Peyer's patch (tissue), 4 donors: ENCODE data around the gene PDIA3. TPM values are rescaled to one million over a fixed set of nuclear protein-coding genes. Genes with fewer than 3 reads are reported as not detected.

Experiments used
- DNase-seq, 3 donors: peaks; one replicate each; pipeline ENCODE4 v3.0.0-alpha.2; 2017 to 2019
- H3K27ac ChIP-seq, 4 donors: fragments of 200-600 bp; sonication (generic); one replicate each; pipeline ENCODE4 v1.5.1; 2016 to 2019
- H3K27me3 ChIP-seq, 2 donors: fragments of 200-600 bp; sonication (generic); one replicate each; pipeline ENCODE4 v1.5.1; 2019
- H3K36me3 ChIP-seq, 3 donors: fragments of 200-600 bp; sonication (generic); one replicate each; pipeline ENCODE4 v1.5.1; 2016 to 2019
- H3K4me1 ChIP-seq, 4 donors: fragments of 200-600 bp; sonication (generic); one replicate each; pipeline ENCODE4 v1.5.1; 2016 to 2019
- H3K4me3 ChIP-seq, 4 donors: fragments of 200-600 bp; sonication (generic); 1 replicate in 3 of 4; 2 replicates in 1 of 4; pipeline ENCODE4 v1.5.1; 2016 to 2019; ENCODE audit warnings: mild to moderate bottlenecking in 1 of 4
- H3K9me3 ChIP-seq, 4 donors: fragments of 200-600 bp; sonication (generic); one replicate each; pipeline ENCODE4 v1.5.1; 2016 to 2019; ENCODE audit warnings: mild to moderate bottlenecking in 1 of 4
- POLR2A ChIP-seq, 2 donors: fragments of 450-650 bp; IDR thresholded peaks; one replicate each; pipeline ENCODE4 v1.5.1; 2017; ENCODE audit warnings: antibody characterized with exemption in 2 of 2, mild to moderate bottlenecking in 2 of 2, moderate library complexity in 2 of 2
- total RNA-seq, 4 donors: library from RNA; depleted of rRNA; stranded (reverse); fragments of >200 nt; gene quantifications; one replicate each; pipeline ENCODE4 v1.1.0, GENCODE V29; 2016
- TF ChIP-seq, protein P1 (sequence below), 6 experiments: fragments of 450-650 bp in 4 of 6; fragments of 200-600 bp in 2 of 6; sonication (generic) in 1 of 6; IDR thresholded peaks; one replicate each; pipeline ENCODE4 v1.5.1; 2017 to 2019; ENCODE audit warnings: antibody characterized with exemption in 6 of 6, mild to moderate bottlenecking in 3 of 6, moderate library complexity in 1 of 6

The PDIA3 gene
- total RNA-seq, 4 donors from 2014 or later, result 28.9 to 136 (median 106) TPM

DNA sequence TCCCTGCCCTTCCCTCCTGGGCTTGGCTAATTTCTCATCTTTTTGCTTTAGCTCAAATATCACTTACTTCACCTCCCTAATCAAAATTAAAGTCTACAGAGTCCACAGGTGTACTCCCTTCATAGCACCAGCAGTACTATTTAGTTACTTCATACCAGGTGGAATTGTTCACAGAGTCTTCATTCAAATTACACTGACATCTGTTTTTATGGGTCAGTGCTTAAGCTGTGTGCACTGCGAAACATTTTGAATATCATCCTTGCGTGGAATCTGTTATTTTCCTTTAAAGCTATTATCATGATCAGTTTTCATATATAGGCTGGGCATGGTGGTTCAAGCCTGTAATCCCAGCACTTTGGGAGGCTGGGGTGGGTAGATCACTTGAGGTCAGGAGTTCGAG lies 43.2 kb downstream of the PDIA3 start:
- H3K27me3 ChIP-seq, result no peaks in the 10 kb centered on the region
- peaks cover 0 to 12% (median 0%) of the 10 kb centered on the region in 3 donors for H3K36me3 ChIP-seq
- DNase-seq, result no peak
- H3K4me1 ChIP-seq, result peaks cover 2 to 14% (median 6%) of the 10 kb centered on the region in 4 donors
- H3K9me3 ChIP-seq, result no peaks in the 10 kb centered on the region
- no peak for TF ChIP-seq POLR2A (IDR thresholded peaks at IDR 0.05)
- TF ChIP-seq, protein P1, sequence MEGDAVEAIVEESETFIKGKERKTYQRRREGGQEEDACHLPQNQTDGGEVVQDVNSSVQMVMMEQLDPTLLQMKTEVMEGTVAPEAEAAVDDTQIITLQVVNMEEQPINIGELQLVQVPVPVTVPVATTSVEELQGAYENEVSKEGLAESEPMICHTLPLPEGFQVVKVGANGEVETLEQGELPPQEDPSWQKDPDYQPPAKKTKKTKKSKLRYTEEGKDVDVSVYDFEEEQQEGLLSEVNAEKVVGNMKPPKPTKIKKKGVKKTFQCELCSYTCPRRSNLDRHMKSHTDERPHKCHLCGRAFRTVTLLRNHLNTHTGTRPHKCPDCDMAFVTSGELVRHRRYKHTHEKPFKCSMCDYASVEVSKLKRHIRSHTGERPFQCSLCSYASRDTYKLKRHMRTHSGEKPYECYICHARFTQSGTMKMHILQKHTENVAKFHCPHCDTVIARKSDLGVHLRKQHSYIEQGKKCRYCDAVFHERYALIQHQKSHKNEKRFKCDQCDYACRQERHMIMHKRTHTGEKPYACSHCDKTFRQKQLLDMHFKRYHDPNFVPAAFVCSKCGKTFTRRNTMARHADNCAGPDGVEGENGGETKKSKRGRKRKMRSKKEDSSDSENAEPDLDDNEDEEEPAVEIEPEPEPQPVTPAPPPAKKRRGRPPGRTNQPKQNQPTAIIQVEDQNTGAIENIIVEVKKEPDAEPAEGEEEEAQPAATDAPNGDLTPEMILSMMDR (IDR thresholded peaks at IDR 0.05), result no peak
- H3K27ac ChIP-seq, result peak overlapping the region in 2 of 4 donors; percentile 68 to 90
- H3K4me3 ChIP-seq, result no peak overlapping the region

- H3K9me3 ChIP-seq, result no peaks in the 10 kb centered on the region
- peak; percentile 100 for DNase-seq
- peak; percentile 98 to 100 for TF ChIP-seq POLR2A (IDR thresholded peaks at IDR 0.05)
- TF ChIP-seq, protein P1 (IDR thresholded peaks at IDR 0.05), result no peak
Measured at GRCh38 chr15:43791993-43792760, 45.9 kb downstream of the PDIA3 start, which contains the start of gene SERF2. Gene SERF2 (plus strand): TSS chr15:43792320. CDS start chr15:43792377, 57 bp downstream.

DNA sequence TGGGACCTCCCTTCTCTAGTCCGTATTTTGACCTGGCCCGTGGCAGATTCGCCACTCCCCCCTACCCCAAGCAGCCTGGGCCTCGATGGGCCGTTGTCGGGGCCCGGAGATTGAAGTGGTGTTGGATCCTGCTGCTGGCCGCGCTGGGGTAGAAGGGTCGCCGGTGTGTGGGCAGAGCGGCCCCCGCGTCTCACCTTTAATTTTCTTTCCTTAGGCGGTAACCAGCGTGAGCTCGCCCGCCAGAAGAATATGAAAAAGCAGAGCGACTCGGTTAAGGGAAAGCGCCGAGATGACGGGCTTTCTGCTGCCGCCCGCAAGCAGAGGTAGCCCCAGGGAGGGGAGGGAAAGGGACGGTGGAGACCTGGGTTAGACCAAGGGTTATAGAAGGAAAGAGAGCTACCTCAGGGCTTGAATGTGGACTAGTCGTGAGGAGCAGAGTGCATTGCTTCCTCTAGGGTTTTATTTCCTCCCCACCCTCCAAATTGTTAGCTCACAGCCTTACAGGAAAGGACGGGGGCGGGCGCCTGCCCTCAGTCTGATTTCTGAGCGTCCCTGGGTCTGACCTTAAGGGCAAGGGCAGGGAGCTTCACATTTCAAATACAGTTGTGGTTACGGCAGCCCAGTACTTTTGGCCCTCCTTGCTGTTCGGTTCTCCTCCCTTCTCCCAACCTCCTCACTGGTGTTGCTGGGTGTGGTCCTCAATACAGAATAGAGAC lies 46.7 kb downstream of the PDIA3 start:
- Histone ChIP-seq H3K27me3 (no peaks in the 10 kb centered on the region), H3K4me3 (peak overlapping the region; percentile 67 to 95 (median 86)), H3K4me1 (peaks cover 2 to 35% (median 7%) of the 10 kb centered on the region in 4 donors), H3K27ac (peak overlapping the region; percentile 90 to 100 (median 94)), H3K9me3 (no peaks in the 10 kb centered on the region), H3K36me3 (peaks cover 0 to 36% (median 0%) of the 10 kb centered on the region in 3 donors)
- peak in 2 of 3 donors; percentile 59 for DNase-seq
- TF ChIP-seq POLR2A (IDR thresholded peaks at IDR 0.05), result peak in 1 of 2 donors; percentile 27
- TF ChIP-seq, protein P1 (IDR thresholded peaks at IDR 0.05), result peak in 3 of 6 experiments; percentile 13 to 26 (median 22)

More at GRCh38 chr15:43791993-43792760, 45.9 kb downstream of the PDIA3 start, which contains the start of gene SERF2:
- Histone ChIP-seq H3K27ac (peak within 1 kb of the TSS; percentile 90 to 100 (median 94)), H3K36me3 (peaks cover 0 to 36% (median 0%) of the 10 kb centered on the region in 3 donors), H3K4me3 (peak within 1 kb of the TSS; percentile 67 to 95 (median 86)), H3K4me1 (peaks cover 2 to 30% (median 7%) of the 10 kb centered on the region in 4 donors), H3K27me3 (no peaks in the 10 kb centered on the region)

- H3K36me3 ChIP-seq, result peaks cover 0 to 36% (median 0%) of the 10 kb centered on the region in 3 donors
- TF ChIP-seq POLR2A (IDR thresholded peaks at IDR 0.05), result no peak
- TF ChIP-seq, protein P1 (IDR thresholded peaks at IDR 0.05), result no peak
- H3K27ac ChIP-seq, result peak overlapping the region; percentile 90 to 100 (median 94)
- H3K9me3 ChIP-seq, result no peaks in the 10 kb centered on the region
- H3K4me3 ChIP-seq, result peak overlapping the region in 2 of 4 donors; percentile 67 to 95
- no peaks in the 10 kb centered on the region for H3K27me3 ChIP-seq
- H3K4me1 ChIP-seq, result peaks cover 2 to 42% (median 7%) of the 10 kb centered on the region in 4 donors
- DNase-seq, result no peak
Measured at GRCh38 chr15:43793647-43794046, 47.4 kb downstream of the PDIA3 start.

GRCh38 chr15:43794269-43795037 lies 48.2 kb downstream of the PDIA3 start:
- no peak for DNase-seq
- no peak for TF ChIP-seq POLR2A (IDR thresholded peaks at IDR 0.05)
- TF ChIP-seq, protein P1 (IDR thresholded peaks at IDR 0.05), result no peak
- no peaks in the 10 kb centered on the region for H3K27me3 ChIP-seq
- peak overlapping the region in 2 of 4 donors; percentile 8 to 100 for H3K27ac ChIP-seq
- H3K4me1 ChIP-seq, result peaks cover 2 to 50% (median 7%) of the 10 kb centered on the region in 4 donors
- H3K9me3 ChIP-seq, result no peaks in the 10 kb centered on the region
- peaks cover 0 to 42% (median 0%) of the 10 kb centered on the region in 3 donors for H3K36me3 ChIP-seq
- H3K4me3 ChIP-seq, result no peak overlapping the region
